Measurements from ENCODE around the gene RIPPLY2. TPM values are rescaled to one million over a fixed set of nuclear protein-coding genes. Genes with fewer than 3 reads are reported as not detected.

Gene RIPPLY2
- total RNA-seq, 4 donors from 2014 or later: not detected

GRCh38 chr6:83885984-83886383 is 32.8 kb downstream of the RIPPLY2 start:
- TF ChIP-seq CTCF (IDR thresholded peaks at IDR 0.05; ENCODE audit: low read depth): no peak

DNA sequence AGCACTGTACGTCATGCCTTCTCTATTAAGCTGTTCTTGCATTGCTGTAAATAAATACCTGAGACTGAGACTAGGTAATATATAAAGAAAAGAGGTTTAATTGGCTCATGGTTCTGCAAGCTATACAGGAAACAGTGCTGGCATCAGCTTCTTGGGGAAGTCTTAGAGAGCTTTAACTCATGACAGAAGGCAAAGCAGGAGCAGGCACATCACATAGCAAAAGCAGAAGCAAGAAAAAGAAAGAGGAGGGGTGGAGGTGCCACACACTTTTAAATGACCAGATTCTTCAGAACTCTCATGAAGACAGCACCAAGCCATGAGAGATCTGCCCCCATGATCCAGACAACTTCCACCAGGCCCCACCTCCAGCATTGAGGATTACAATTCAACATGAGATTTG is 36.5 kb downstream of the RIPPLY2 start:
- TF ChIP-seq CTCF (IDR thresholded peaks at IDR 0.05; ENCODE audit: low read depth): no peak

GRCh38 chr6:83890520-83890919 is 37.4 kb downstream of the RIPPLY2 start:
- no peak for TF ChIP-seq CTCF (IDR thresholded peaks at IDR 0.05; ENCODE audit: low read depth)

DNA sequence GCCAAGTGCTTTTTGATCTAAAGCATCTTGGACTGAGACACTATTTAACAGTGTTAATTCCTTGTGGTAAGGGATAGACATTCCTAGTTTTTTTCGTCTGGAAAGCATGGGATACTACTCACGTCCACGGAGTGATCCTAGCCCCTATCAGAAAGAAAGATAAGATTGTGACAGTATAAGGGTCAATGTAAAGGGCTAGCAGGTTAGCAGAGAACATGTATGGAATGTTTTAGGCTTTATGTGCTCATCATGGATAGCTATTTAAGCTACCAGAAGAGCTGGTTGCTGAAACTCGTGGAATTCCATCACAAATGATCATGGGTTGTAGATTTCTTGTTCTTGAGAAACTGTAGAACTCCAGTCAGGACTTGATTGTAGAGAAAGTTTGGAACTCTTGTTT is 38.4 kb downstream of the RIPPLY2 start:
- no peak for TF ChIP-seq CTCF (IDR thresholded peaks at IDR 0.05; ENCODE audit: low read depth)

- TF ChIP-seq CTCF (IDR thresholded peaks at IDR 0.05; ENCODE audit: low read depth): no peak
Observed at GRCh38 chr6:83893024-83893423, 39.9 kb downstream of the RIPPLY2 start.

DNA sequence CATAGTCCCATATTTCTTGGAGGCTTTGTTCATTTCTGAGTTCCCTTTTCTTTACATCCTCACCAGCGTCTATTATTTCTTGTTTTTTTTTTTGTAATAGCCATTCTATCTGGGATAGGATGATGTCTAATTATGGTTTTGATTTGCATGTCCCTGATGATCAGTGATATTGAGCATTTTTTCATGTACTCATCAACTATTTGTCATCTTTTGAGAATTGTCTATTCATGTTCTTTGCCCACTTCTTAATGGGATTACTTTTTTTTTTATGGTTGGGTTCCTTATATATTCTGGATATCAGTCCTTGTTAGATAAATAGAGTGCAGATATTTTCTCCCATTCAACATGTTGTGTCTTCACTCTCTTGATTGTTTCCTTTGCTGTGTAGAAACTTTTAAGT is 48.5 kb downstream of the RIPPLY2 start:
- no peak for TF ChIP-seq CTCF (IDR thresholded peaks at IDR 0.05; ENCODE audit: low read depth)

DNA sequence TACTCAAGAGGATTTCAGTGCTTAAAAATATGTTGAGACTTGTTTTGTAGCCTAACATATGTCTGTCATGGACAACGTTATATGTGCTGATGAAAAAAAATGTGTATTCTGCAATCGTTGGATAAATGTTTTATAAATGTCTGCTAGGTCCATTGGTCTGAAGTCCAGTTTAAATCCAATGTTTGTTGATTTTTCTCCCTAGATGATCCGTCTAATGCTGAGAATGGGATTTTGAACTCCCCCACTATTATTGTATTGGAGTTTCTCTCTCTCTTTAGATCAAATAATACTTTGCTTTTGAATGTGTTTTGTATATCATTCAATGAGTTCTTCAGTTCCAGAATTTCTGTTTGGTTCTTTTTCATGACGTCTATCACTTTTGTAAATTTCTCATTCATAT is 51.2 kb downstream of the RIPPLY2 start:
- no peak for TF ChIP-seq CTCF (IDR thresholded peaks at IDR 0.05; ENCODE audit: low read depth)

All from subcutaneous adipose tissue (tissue), 4 donors.